Measurements from ENCODE around the gene ZNF236.

ZNF236 gene

GRCh38 chr18:76847916-76848315 is 25.6 kb downstream of the ZNF236 start:
- Histone ChIP-seq H3K4me3 (ENCODE audit: low read depth in 1 of 2, low read length in 1 of 2) (no peak overlapping the region), H3K36me3 (peaks cover 3% of the 10 kb centered on the region), H3K27ac (no peak overlapping the region), H3K9me3 (no peaks in the 10 kb centered on the region), H3K27me3 (no peaks in the 10 kb centered on the region), H3K4me1 (ENCODE audit: control insufficient read depth in 1 of 2, insufficient read depth in 1 of 2, low read depth in 1 of 2, low read length in 1 of 2) (no peaks in the 10 kb centered on the region)
- no peak for TF ChIP-seq CTCF (IDR thresholded peaks at IDR 0.05)

- Histone ChIP-seq H3K27ac (no peak overlapping the region), H3K36me3 (peaks cover 12% of the 10 kb centered on the region), H3K27me3 (no peaks in the 10 kb centered on the region), H3K4me1 (ENCODE audit: control insufficient read depth in 1 of 2, insufficient read depth in 1 of 2, low read depth in 1 of 2, low read length in 1 of 2) (no peaks in the 10 kb centered on the region), H3K9me3 (no peaks in the 10 kb centered on the region), H3K4me3 (ENCODE audit: low read depth in 1 of 2, low read length in 1 of 2) (no peak overlapping the region)
- no peak for TF ChIP-seq CTCF (IDR thresholded peaks at IDR 0.05)
Observed at GRCh38 chr18:76850112-76850511, 27.8 kb downstream of the ZNF236 start.

GRCh38 chr18:76855594-76855993 is 33.2 kb downstream of the ZNF236 start:
- Histone ChIP-seq H3K9me3 (no peaks in the 10 kb centered on the region), H3K4me3 (ENCODE audit: low read depth in 1 of 2, low read length in 1 of 2) (no peak overlapping the region), H3K27me3 (no peaks in the 10 kb centered on the region), H3K36me3 (peaks cover 29% of the 10 kb centered on the region), H3K27ac (no peak overlapping the region), H3K4me1 (ENCODE audit: control insufficient read depth in 1 of 2, insufficient read depth in 1 of 2, low read depth in 1 of 2, low read length in 1 of 2) (no peaks in the 10 kb centered on the region)
- no peak for TF ChIP-seq CTCF (IDR thresholded peaks at IDR 0.05)

- Histone ChIP-seq H3K36me3 (peaks cover 48% of the 10 kb centered on the region), H3K27me3 (no peaks in the 10 kb centered on the region), H3K4me3 (ENCODE audit: low read depth in 1 of 2, low read length in 1 of 2) (no peak overlapping the region), H3K27ac (no peak overlapping the region), H3K9me3 (no peaks in the 10 kb centered on the region), H3K4me1 (ENCODE audit: control insufficient read depth in 1 of 2, insufficient read depth in 1 of 2, low read depth in 1 of 2, low read length in 1 of 2) (no peaks in the 10 kb centered on the region)
- no peak for TF ChIP-seq CTCF (IDR thresholded peaks at IDR 0.05)
Observed at GRCh38 chr18:76857476-76857875, 35.1 kb downstream of the ZNF236 start.

- no peak overlapping the region for H3K4me3 ChIP-seq (ENCODE audit: low read depth in 1 of 2, low read length in 1 of 2)
- H3K27ac ChIP-seq: no peak overlapping the region
- H3K9me3 ChIP-seq: no peaks in the 10 kb centered on the region
- no peak for TF ChIP-seq CTCF (IDR thresholded peaks at IDR 0.05)
- no peaks in the 10 kb centered on the region for H3K27me3 ChIP-seq
- H3K4me1 ChIP-seq (ENCODE audit: control insufficient read depth in 1 of 2, insufficient read depth in 1 of 2, low read depth in 1 of 2, low read length in 1 of 2): no peaks in the 10 kb centered on the region
- H3K36me3 ChIP-seq: peaks cover 46% of the 10 kb centered on the region
Observed at GRCh38 chr18:76859474-76860339, 37.4 kb downstream of the ZNF236 start.

Measured in neutrophil (primary cell).